SIG-M5 treated with dmso at 0.1 percent for 504 hours (cell line): Measurements from ENCODE around the gene CACNA1C.

ENCODE experiments used
- DNase-seq: peaks from one replicate; lab custom pipeline; 2025; ENCODE audit not compliant: unreplicated experiment; lab: John Stamatoyannopoulos, UW

Gene CACNA1C

DNA sequence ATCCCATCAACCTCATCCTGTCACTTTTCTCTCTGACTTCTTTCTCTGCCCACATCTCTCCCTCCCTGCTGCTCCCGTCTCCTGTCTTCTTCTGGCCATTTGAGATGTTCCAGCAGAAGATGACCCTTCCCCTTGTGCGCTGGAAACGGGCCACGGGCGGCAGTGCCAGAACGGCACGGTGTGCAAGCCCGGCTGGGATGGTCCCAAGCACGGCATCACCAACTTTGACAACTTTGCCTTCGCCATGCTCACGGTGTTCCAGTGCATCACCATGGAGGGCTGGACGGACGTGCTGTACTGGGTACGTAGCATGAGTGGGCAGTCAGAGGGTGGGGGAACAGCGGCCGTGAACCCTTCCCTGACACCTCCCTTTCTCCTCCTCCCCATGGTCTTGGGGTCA, 440.3 kb downstream of the CACNA1C start:
- no peak for DNase-seq

DNA sequence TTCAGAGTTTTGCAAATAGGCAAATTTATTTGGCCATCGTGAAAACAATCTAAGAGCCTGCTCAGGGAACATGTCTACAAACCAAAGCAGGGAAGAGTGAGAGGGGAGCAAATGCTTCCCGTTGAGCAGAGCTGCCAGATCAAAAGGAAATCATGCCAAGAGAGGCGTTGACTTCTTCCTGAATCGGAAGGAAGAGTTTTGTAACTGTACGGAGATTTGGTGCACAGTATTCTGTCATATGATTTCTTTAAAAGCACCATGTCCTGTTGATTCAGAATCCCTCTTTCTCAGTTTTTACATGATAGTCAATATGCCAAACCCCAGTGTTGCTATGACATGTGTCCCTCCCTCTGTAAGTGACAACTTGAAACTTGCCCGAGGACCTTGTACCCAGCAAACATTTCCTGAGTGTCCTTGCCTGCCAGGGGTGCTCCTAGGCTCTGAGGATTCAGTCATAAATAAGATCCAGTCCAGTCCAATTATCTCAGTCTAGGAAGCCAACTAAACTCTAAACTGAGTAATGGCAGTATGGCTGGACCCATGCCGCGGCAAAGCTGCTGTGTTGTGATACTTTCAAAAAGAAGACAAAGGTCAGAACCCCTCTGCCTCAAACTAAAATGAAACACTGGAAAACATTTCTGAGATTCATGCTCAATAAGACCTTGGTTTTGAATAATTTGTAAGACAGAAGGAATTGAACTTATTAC, 441.9 kb downstream of the CACNA1C start:
- DNase-seq, result no peak

DNA sequence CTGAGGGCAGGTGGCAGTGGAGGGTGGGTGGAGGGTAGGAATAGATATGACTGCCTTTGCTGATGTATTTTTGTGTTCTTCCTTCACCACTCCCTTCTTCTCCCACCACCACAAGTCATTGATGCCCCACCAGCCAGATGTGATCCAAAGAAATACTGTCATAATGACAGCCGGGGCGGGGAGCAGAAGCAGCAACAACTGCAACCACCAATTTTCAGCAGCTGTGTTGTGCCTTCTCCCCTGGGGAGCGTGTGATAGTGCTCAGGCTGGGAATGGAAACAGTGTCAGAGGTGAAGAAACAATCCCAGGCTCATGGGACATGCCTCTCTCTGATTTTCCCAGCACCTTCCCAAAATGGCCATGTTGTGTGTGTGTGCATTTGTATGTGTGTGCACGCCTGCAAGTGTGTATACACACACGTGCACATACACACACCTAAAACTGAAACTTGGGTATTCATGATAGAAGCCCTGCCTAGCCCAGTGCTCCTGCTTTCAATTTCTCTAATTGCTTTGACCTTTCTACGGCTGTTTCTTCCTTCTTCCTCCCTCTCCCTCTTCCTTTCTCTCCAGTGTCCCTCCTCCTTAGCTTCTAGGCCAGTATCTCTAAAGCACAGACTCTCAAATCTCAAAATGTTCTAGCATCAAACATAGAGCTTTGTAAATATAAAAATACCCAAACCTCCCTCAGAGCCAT, 442.8 kb downstream of the CACNA1C start:
- no peak for DNase-seq

DNA sequence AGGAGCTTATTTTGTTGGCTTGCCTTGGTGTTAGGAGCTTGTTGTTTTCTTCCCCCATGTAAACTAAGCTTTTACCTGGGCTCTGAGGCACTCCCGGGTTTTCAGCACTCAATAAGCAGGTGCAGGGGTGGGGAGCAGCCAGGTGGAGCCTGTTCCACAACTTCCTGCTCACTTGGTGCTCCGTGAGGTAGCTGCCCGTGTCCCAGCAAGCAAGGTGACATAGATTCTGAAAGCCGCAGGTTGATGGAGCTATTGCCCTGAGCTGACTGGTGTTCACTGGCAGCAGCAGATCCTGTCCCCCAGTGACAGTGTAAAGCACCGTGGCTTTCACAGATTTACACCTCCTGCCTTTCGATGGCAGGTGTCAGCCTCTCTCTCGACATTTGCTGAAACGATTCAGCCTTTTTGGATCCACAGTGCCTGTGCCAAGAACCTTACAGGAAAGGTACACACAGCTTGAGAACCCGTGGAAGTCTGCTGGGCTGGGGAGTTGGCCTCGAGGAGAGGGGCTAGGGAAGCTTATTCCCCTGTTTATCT, 446.2 kb downstream of the CACNA1C start:
- DNase-seq, result no peak

DNA sequence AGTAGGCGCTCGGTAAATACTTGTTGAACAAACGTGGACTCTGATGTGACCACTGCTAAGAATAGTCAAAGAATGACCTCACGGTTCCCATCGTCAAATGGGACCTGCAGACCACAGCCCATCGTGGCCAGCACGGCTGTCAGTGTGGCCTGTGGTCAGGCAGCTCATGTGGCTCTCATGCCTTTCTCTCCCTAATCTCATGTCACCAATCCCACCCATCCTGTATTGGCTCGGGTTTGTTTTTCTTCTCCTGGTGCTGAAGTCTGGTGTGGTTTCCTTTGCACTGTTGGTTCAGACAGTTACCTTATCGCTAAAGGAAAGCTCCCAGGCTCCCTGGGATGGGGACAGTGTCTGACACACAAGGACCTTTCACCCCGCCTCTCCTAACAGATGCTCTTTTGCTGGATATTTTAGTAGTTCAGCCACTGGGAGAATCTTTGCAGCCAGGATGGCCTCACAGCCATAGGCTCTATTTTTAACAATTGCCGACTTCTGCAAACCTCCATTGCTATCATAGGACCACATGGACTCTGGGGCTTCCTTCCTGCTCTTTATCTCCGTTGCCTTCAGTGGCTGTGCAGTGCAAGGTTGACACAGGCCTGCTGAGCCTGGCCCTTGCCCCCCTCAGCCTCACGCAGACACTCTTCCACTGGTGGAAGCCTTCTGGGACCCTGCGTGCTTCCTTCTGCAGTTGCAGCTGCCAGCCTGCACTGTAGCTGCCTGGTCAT, 448.8 kb downstream of the CACNA1C start:
- DNase-seq, result no peak

DNA sequence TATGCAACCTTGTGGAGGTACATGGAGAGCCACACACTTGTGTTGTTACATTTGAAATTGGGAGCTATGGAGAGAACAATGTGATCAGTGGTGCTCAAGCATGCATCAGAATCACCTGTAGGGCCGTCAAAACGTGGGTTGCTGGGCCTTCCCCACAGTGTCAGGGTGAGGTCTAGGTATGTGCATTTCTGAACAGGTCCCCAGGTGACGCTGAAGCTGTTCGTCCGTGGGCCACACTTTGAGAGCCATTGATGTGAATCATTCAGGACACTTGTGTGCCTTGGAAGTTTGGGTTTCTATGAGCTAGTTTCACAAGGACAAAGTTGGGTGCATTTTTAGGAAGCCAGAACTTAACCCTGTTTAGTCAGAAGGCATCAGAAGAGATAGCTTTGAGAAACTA, 450.2 kb downstream of the CACNA1C start:
- no peak for DNase-seq

DNA sequence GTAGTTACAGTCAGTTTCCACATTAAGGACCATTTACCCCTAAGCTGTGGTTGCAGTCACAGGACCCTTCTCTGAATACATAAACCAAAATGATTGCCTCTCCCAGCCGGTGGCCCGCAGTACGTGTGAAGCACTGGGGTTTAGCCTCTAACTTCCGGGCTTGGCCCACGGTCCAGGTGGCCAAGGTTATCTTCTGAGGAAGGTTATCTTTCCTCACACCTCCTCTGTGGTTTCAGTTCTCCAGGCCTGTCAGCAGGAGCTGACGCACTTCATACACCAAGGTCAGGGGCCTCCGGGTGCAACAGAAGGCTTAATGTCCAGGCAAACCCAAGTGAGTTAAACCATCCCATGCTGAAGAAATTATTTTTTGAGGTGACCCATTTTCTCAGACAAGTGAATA, 451.0 kb downstream of the CACNA1C start:
- no peak for DNase-seq

DNA sequence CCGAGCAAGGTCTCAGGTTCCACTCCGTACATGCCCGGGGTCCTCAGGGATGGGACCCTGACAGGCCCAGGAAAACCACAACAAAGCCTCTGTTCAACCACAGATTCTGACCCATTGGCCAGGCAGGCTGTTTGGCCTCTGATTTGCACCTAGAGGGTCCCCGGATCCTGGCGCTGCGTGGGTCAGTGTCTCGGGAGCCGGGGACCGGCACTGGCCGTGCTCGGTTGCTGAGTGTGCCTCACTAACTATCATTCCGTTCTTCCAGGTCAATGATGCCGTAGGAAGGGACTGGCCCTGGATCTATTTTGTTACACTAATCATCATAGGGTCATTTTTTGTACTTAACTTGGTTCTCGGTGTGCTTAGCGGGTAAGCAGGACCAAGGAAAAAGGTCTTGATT, 451.8 kb downstream of the CACNA1C start:
- no peak for DNase-seq

DNA sequence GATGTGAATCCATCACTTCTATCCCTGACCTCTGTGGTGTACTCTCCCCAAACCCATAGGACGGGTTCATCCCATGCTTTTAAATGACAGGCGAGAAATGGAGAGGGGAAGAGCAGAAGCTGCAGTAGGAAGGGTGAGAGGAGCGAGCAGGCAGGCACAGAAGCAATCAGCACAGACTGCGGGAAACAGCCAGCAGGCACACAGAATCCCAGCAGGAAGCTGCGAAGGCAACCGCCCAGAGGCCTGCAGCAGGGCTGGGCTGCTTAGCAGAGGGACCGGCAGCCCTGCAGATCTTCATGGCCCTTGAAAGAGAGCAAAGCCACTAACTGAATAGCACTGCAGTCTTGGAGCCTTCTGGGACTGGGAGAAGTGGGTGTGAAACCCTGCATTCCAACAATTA, 455.0 kb downstream of the CACNA1C start:
- no peak for DNase-seq

DNA sequence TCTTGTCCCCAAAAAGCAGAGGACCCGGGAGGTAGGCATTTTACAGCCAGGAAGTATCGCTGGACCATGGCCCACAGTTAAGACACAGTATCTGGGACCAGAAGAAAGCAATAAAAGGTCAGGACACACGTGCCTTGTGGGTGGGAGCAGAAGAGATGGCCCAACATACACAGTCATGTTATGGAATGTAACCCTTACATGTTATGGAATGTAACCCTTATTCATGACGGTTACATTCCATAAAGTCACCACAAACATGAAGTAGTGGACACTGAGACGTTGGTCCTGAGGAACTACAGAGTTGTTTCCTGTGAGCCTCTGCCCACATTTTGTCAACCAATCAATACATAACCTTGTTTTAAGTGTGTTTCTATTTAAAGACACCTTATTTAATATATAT, 456.4 kb downstream of the CACNA1C start:
- DNase-seq, result no peak

DNA sequence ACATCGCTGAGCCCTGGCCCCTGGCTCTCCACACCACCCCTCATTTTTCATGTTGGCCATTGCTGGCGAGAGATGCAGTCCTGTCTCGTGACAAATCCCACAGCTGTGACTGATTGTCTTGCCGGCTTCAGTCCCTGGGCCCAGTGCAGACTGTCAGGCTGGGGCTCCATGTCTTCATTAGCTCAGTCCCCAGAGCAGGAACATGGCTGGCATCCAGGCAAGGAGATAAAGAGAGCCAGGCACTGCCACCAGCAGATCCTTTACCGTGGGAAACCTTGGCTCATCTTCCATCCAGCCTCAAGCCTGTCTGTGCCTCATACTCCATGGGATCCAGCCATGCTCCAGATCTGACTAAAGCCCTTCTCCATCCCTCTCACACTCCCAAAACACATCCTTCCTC, 457.3 kb downstream of the CACNA1C start:
- DNase-seq, result no peak

DNA sequence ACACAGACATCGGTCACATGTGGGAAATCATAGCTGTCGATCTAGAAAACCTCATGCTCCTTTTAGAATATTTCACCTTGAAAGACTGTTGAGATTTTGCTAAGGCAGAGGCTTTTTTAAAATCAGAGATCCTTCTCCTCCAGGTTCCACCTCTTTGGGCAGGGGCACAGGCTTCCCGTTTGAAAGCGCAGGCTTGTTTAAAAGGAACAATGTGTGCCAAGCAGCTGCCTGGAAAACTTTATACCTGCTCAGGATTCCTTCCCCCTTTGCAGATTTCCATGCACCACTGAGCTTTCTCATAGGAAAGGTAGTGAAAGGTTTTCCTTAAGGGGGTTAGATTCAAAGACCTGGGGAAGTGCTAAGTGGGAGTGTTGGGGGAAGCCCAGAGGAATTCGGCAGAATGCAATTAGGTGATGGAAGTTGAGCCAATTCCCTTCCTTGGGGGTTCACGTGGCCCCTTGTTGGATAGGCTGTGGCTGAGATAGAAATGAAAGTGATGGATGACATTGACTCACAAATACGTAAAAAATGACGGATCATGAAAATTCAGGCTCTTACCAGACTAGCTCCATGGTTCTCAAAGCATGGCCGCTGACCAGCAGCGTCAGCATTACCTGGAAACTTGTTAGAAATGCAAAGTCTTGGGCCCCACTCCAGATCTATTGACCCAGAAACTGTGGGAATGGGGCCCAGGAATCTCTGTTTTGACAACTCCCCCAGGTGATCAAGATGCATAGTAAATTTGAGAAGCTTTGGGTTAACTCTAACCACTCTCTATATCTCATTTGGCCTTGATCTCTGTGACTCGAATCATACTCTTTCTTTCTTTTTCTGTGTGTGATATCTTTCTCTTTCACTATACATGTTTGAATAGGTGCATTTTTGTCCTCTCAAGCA, 460.6 kb downstream of the CACNA1C start:
- no peak for DNase-seq

DNA sequence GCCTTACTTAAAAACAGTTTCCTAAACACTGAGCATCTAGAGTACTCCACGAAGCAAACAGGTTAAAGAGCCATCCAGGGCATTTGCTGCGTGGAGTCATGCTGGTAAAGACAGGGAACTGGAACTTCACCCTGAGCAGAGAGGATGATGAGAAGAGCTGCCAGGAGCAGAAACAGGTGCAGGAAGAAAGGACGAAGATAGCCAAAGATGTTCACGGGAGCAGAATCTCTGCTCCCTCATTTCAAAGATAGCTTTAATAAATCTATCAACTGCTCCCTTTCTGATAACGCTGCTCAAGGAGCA, 461.2 kb downstream of the CACNA1C start:
- DNase-seq, result no peak

DNA sequence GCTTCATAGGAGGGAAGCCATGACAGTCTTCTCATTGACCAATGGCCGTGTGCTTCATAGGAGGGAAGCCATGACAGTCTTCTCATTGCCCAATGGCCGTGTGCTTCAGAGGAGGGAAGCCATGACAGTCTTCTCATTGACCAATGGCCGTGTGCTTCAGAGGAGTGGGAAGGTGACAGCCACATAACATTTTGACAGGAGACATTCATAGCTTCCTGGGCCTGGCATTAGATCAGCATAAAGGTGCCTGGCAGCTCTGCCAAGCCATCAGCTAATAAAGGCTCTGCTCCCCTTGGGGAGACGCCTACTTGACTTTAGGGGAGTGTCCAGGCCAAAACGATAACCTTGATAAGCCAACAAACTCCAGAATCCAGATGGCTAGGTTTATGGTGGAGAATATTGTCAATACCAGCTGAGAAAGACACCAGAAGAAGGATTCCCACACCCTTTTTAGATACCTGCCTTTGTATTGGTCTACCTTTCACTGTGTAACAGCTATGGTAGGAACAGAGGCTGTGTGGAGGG, 468.0 kb downstream of the CACNA1C start:
- DNase-seq, result no peak

DNA sequence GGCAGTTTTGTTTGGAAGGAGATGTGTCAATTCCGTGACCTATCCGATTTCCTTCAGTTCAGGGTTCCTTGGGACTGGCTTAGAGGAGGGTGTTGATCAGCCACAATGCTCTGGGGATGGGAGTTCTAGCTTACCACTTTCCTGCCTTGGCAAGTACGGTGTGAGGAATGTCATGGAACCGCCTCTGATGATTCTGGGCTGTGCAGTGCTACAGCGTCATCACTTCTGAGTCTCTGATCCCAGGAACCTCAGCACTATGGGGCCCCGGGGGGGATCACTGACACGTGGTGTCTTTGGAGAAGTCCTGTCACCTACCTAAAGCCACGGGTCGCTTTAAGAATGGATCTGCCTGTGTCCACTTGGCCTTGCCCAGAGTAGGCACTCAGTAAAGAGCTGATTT, 470.5 kb downstream of the CACNA1C start:
- no peak for DNase-seq

DNA sequence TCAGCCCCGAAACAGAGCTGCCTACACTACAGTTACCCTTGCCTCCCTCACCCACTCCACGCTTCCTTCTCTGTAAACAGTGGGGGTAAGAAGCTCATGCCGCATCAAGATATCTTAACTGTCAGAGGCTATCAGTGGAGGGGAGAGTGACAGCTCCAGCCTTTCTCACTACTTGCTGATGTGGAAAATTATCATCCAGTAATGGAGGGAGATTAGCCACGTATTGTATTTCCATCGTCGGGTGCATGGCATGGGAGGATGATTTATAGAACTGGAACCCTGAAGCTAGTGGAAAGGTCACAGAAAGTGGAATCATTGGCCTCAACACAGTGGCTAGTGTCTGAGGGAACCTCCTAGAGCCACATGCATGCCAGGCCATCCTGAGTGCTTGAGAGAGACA, 471.1 kb downstream of the CACNA1C start:
- no peak for DNase-seq

DNA sequence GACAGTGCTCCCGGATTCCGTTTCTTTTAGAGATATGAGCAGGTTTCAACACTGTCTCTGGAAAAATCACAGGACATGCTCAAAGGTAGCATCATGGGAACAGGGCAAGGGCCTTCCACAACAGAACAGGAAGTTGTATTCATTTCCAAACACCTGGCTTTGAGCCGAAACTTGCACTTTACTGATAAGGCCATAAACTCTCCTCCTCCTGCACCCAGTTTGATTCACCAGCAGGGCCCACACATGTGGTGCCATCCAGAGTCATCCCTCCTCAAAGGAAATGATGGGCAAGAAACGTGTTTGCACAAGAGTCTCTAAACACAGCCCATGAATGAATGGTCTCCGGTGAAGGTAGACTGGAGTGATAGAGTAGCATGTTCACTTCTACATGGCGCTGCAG, 473.6 kb downstream of the CACNA1C start:
- DNase-seq, result no peak

DNA sequence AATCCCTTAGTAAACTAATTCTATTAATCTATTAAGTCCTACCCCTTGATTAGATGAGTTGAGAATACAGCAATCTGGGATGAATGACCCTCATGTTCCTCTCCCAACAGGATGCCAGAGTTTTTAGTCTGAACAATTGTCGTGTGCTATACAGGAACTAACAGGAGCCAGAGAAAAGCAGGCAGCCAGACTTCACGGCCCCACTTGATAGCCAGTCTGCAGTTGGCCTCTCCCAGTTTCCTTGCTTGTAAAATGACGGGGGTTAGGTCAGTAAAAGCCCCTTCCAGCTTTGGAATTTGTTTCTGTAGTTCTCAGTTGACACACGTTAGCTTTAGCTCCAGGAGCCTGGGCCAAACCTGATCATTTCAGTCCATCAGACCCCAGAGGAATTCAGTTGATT, 475.2 kb downstream of the CACNA1C start:
- no peak for DNase-seq

DNA sequence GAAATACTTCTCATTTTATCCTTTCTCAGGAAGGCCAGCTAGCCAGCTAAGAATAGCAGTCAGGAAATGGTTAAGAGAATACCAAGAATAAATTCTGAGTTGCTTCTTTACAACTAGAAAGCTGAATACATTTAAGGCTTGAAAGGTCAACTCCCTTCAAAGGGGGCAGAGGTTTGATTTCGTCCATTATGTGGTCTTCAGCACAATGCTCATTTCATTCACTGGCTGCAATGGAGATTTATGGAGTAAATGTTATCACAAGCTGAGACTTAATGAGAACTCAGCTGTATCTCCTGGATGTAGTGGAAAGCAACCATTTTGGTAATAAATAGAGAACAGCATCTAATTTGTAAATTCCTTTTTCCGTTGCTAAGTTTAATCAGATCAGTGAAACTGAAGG, 477.0 kb downstream of the CACNA1C start:
- DNase-seq, result no peak

DNA sequence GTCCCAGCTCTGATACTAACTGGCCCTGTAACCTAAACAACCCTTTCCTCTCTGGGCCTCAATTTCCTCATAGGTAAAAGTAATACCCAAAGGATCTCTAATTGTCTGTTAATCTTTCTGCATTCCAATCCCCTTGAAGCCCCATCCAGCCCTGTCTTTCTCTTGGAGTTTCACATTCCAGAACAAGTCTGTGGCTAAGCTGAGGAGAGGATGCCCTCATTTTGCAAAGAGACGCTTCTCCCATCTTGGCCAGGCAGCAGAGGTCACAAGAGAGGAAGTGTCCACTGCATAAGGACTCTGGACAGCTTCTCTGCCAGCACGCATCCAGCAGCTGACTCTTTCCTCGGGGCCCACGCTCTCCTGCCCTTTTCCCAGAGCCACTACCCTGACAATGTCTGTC, 478.6 kb downstream of the CACNA1C start:
- no peak for DNase-seq

DNA sequence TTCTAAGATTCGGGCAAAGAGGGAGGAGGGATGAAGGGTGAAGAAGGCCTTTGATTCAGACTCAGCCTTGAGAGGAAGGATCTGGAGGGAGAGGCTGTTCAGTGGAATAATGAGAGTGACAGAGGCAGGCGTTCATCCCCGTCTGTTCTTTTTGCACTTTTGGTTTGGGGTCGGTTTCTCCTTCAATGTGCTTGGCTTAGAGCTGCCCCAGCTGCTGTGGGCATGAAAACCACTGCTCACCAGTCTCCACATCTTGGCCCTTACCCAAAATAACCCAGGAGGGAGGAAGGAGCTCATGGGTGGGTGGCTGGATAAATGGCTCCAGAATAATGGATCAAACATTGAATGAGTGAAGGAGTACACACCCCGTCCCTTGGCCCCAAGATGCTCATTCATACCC, 480.2 kb downstream of the CACNA1C start:
- DNase-seq, result no peak
